Measurements from ENCODE around the gene RSPRY1.

DNA sequence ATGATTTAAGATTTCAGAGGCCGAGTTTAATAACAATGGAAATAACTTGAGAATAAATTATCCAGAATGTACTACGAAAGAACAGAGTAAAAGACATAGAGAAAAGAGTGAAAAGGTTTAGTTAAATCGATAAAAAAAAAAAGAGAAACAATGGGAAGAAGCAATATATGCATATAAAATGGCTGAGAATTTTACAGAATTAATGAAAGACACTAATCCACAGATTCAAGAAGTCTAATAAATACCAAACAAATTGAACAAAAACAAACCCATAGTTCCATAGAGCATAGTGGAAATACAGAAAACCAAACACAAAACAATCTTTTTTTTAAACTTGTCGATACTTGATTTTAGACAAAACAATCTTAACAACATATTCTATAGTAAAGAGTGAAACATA, 2.0 kb upstream of the RSPRY1 start:
- no peak for TF ChIP-seq POLR2A (IDR thresholded peaks at IDR 0.05; ENCODE audit: borderline replicate concordance, extremely low read depth, insufficient read depth, insufficient read length)
- TF ChIP-seq, protein P1, sequence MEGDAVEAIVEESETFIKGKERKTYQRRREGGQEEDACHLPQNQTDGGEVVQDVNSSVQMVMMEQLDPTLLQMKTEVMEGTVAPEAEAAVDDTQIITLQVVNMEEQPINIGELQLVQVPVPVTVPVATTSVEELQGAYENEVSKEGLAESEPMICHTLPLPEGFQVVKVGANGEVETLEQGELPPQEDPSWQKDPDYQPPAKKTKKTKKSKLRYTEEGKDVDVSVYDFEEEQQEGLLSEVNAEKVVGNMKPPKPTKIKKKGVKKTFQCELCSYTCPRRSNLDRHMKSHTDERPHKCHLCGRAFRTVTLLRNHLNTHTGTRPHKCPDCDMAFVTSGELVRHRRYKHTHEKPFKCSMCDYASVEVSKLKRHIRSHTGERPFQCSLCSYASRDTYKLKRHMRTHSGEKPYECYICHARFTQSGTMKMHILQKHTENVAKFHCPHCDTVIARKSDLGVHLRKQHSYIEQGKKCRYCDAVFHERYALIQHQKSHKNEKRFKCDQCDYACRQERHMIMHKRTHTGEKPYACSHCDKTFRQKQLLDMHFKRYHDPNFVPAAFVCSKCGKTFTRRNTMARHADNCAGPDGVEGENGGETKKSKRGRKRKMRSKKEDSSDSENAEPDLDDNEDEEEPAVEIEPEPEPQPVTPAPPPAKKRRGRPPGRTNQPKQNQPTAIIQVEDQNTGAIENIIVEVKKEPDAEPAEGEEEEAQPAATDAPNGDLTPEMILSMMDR (IDR thresholded peaks at IDR 0.05 in 2 of 3, conservative IDR thresholded peaks at IDR 0.05 in 1 of 3; ENCODE audit: borderline replicate concordance in 1 of 3, insufficient read depth in 1 of 3, low read depth in 2 of 3, low read length in 2 of 3): no peak
- no peak for TF ChIP-seq RAD21 (IDR thresholded peaks at IDR 0.05; ENCODE audit: low read depth)
- TF ChIP-seq ZNF274 (IDR thresholded peaks at IDR 0.05; ENCODE audit: low read depth, low read length): no peak
- no peak for TF ChIP-seq ZFX (IDR thresholded peaks at IDR 0.05)
- no peak for TF ChIP-seq EZH2phosphoT487 (IDR thresholded peaks at IDR 0.05; ENCODE audit: borderline replicate concordance)
- TF ChIP-seq SRF (IDR thresholded peaks at IDR 0.05; ENCODE audit: low read depth): no peak
- no peak for TF ChIP-seq JUND (IDR thresholded peaks at IDR 0.05)
- no peak for TF ChIP-seq YY1 (IDR thresholded peaks at IDR 0.05; ENCODE audit: extremely low read depth, insufficient replicate concordance, low read depth, low read length)
- TF ChIP-seq, protein P2, sequence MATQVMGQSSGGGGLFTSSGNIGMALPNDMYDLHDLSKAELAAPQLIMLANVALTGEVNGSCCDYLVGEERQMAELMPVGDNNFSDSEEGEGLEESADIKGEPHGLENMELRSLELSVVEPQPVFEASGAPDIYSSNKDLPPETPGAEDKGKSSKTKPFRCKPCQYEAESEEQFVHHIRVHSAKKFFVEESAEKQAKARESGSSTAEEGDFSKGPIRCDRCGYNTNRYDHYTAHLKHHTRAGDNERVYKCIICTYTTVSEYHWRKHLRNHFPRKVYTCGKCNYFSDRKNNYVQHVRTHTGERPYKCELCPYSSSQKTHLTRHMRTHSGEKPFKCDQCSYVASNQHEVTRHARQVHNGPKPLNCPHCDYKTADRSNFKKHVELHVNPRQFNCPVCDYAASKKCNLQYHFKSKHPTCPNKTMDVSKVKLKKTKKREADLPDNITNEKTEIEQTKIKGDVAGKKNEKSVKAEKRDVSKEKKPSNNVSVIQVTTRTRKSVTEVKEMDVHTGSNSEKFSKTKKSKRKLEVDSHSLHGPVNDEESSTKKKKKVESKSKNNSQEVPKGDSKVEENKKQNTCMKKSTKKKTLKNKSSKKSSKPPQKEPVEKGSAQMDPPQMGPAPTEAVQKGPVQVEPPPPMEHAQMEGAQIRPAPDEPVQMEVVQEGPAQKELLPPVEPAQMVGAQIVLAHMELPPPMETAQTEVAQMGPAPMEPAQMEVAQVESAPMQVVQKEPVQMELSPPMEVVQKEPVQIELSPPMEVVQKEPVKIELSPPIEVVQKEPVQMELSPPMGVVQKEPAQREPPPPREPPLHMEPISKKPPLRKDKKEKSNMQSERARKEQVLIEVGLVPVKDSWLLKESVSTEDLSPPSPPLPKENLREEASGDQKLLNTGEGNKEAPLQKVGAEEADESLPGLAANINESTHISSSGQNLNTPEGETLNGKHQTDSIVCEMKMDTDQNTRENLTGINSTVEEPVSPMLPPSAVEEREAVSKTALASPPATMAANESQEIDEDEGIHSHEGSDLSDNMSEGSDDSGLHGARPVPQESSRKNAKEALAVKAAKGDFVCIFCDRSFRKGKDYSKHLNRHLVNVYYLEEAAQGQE (IDR thresholded peaks at IDR 0.05; ENCODE audit: low read depth): no peak

Data from HCT116 (cell line).